GM23338 (cell line): ENCODE measurements around the gene ERF. TPM values are rescaled to one million over a fixed set of nuclear protein-coding genes. Genes with fewer than 3 reads are reported as not detected.

ENCODE experiments used
- ATAC-seq: fragments of 200-7000 bp; cut with Tn5 transposase; 3 replicates; pipeline ENCODE4 v1.9.1; 2020
- DNase-seq: peaks from one replicate; pipeline ENCODE4 v3.0.0-alpha.2; 2015; ENCODE audit warnings: low spot score
- H2AFZ ChIP-seq: fragments of 200-600 bp; sonication (generic); 2 replicates; pipeline ENCODE4 v1.8.0; 2016; ENCODE audit warnings: antibody characterized with exemption, mild to moderate bottlenecking, moderate library complexity
- H3F3A ChIP-seq: fragments of 200-600 bp; sonication (generic); replicated peaks from 2 replicates; pipeline ENCODE4 v1.8.0; 2017; ENCODE audit warnings: antibody characterized with exemption, mixed run types, low read depth
- H3K27ac ChIP-seq: fragments of 200-600 bp; sonication (generic); 2 replicates; pipeline ENCODE4 v1.6.1; 2016; ENCODE audit warnings: low read depth
- H3K27me3 ChIP-seq: fragments of 200-600 bp; sonication (generic); 2 replicates; pipeline ENCODE4 v1.8.0; 2016; ENCODE audit warnings: mild to moderate bottlenecking, mixed run types, moderate library complexity; ENCODE audit not compliant: insufficient read depth
- H3K36me3 ChIP-seq: fragments of 200-600 bp; sonication (generic); 2 replicates; pipeline ENCODE4 v1.8.0; 2016; ENCODE audit warnings: mild to moderate bottlenecking; ENCODE audit not compliant: insufficient read depth
- H3K4me1 ChIP-seq: fragments of 200-600 bp; sonication (generic); 2 replicates; pipeline ENCODE4 v1.8.0; 2016; ENCODE audit warnings: mild to moderate bottlenecking, moderate library complexity; ENCODE audit not compliant: insufficient read depth
- H3K4me2 ChIP-seq: fragments of 200-600 bp; sonication (generic); 2 replicates; pipeline ENCODE4 v1.7.1; 2017; ENCODE audit warnings: mixed run types
- H3K4me3 ChIP-seq: fragments of 200-600 bp; sonication (generic); 2 replicates; pipeline ENCODE4 v1.6.1; 2016; ENCODE audit warnings: mixed run types
- H3K79me2 ChIP-seq: fragments of 200-600 bp; sonication (generic); replicated peaks from 2 replicates; pipeline ENCODE4 v1.8.0; 2017; ENCODE audit warnings: mild to moderate bottlenecking; ENCODE audit not compliant: insufficient read depth
- H3K9me2 ChIP-seq: fragments of 200-600 bp; sonication (generic); 2 replicates; pipeline ENCODE4 v1.8.0; 2017; ENCODE audit not compliant: insufficient read depth
- H4K20me1 ChIP-seq: fragments of 200-600 bp; sonication (generic); replicated peaks from 2 replicates; pipeline ENCODE4 v1.8.0; 2017; ENCODE audit warnings: mild to moderate bottlenecking; ENCODE audit not compliant: insufficient read depth
- H3K27ac Mint-ChIP-seq: 2 replicates; pipeline ENCODE4 v1.8.0; 2020; ENCODE audit warnings: inconsistent platforms, mild to moderate bottlenecking, moderate library complexity, mixed read lengths
- H3K27me3 Mint-ChIP-seq: 3 replicates; pipeline ENCODE4 v1.8.0; 2022; ENCODE audit warnings: low read depth, mild to moderate bottlenecking, moderate library complexity, mixed read lengths, inconsistent platforms; ENCODE audit not compliant: insufficient read depth, poor library complexity
- H3K36me3 Mint-ChIP-seq: 3 replicates; pipeline ENCODE4 v1.8.0; 2021; ENCODE audit warnings: low read depth, mild to moderate bottlenecking, inconsistent platforms, moderate library complexity, mixed read lengths
- H3K4me1 Mint-ChIP-seq: 3 replicates; pipeline ENCODE4 v1.8.0; 2020; ENCODE audit warnings: mild to moderate bottlenecking, inconsistent platforms, mixed read lengths
- H3K4me3 Mint-ChIP-seq: 3 replicates; pipeline ENCODE4 v1.8.0; 2021; ENCODE audit warnings: moderate library complexity, mild to moderate bottlenecking, inconsistent platforms, mixed read lengths
- H3K9me3 Mint-ChIP-seq: 3 replicates; pipeline ENCODE4 v1.8.0; 2020; ENCODE audit warnings: moderate library complexity, mild to moderate bottlenecking, inconsistent platforms, mixed read lengths
- CREB1 ChIP-seq: fragments of 250-450 bp; sonication (Bioruptor Pico); IDR thresholded peaks from 2 replicates; pipeline ENCODE4 v1.5.0; 2020; ENCODE audit warnings: low read depth, mild to moderate bottlenecking, moderate library complexity
- ETS1 ChIP-seq: IDR thresholded peaks from 2 replicates; pipeline ENCODE4 v1.6.1; 2016; ENCODE audit warnings: antibody characterized with exemption
- EZH2 ChIP-seq: fragments of 200-600 bp; sonication (generic); IDR thresholded peaks from one replicate; pipeline ENCODE4 v1.8.0; 2017; ENCODE audit warnings: antibody characterized with exemption, mild to moderate bottlenecking, low read depth; ENCODE audit not compliant: unreplicated experiment
- EZH2phosphoT487 ChIP-seq: fragments of 200-600 bp; sonication (generic); IDR thresholded peaks from one replicate; pipeline ENCODE4 v1.8.1; 2018; ENCODE audit warnings: antibody characterized with exemption; ENCODE audit not compliant: unreplicated experiment
- JUNB ChIP-seq: IDR thresholded peaks from one replicate; pipeline ENCODE4 v1.6.1; 2016; ENCODE audit warnings: antibody characterized with exemption; ENCODE audit not compliant: unreplicated experiment
- NANOG ChIP-seq: IDR thresholded peaks from 2 replicates; pipeline ENCODE4 v1.6.1; 2016; ENCODE audit warnings: antibody characterized with exemption, borderline replicate concordance
- POLR2AphosphoS5 ChIP-seq: IDR thresholded peaks from 2 replicates; pipeline ENCODE4 v1.6.1; 2016; ENCODE audit warnings: antibody characterized with exemption, low read depth
- STAT1 ChIP-seq: IDR thresholded peaks from one replicate; pipeline ENCODE4 v1.6.1; 2016; ENCODE audit warnings: antibody characterized with exemption; ENCODE audit not compliant: unreplicated experiment
- ZNF114 ChIP-seq: fragments of 250-450 bp; sonication (Bioruptor Pico); IDR thresholded peaks from 2 replicates; pipeline ENCODE4 v1.5.0; 2020; ENCODE audit warnings: mild to moderate bottlenecking, moderate library complexity
- ZNF331 ChIP-seq: fragments of 250-450 bp; sonication (Bioruptor Pico); IDR thresholded peaks from 2 replicates; pipeline ENCODE4 v1.5.0; 2020; ENCODE audit warnings: low read depth, mild to moderate bottlenecking, moderate library complexity
- ZNF462 ChIP-seq: fragments of 250-450 bp; sonication (Bioruptor Pico); IDR thresholded peaks from 2 replicates; pipeline ENCODE4 v1.5.0; 2020; ENCODE audit warnings: mild to moderate bottlenecking, moderate library complexity
- polyA plus RNA-seq: library from polyadenylated mRNA; unstranded; fragments of >200 nt; fragmentation: Nextera tagmentation; extraction: Ambion mirVana; gene quantifications from 2 replicates; pipeline ENCODE4 v1.2.1, GENCODE V29; 2016
- total RNA-seq: library from RNA; depleted of rRNA; stranded (reverse); fragments of >200 nt; shearing (Covaris generic); gene quantifications from 2 replicates; pipeline ENCODE4 v1.2.3, GENCODE V29; 2014
- TF ChIP-seq, protein P1 (sequence below): IDR thresholded peaks from one replicate; pipeline ENCODE4 v1.6.1; 2018; ENCODE audit warnings: antibody characterized with exemption; ENCODE audit not compliant: unreplicated experiment
- TF ChIP-seq, protein P2 (sequence below), 2 experiments: fragments of 200-600 bp in 1 of 2; sonication (generic) in 1 of 2; conservative IDR thresholded peaks; 2 replicates each; pipeline versions ENCODE4 v1.5.1 to v1.6.1; 2016 to 2017; ENCODE audit warnings: antibody characterized with exemption in 2 of 2, low read depth in 2 of 2, mild to moderate bottlenecking in 2 of 2, moderate library complexity in 1 of 2

ERF gene
- total and polyA plus RNA-seq, 2 experiments from 2014 or later, result 29.4 to 49.4 TPM

- peaks cover 27% of the 10 kb centered on the region for H3K4me1 Mint-ChIP-seq
- Histone ChIP-seq H4K20me1 (no peaks in the 10 kb centered on the region), H2AFZ (no peak overlapping the region), H3K4me2 (no peak overlapping the region), H3K36me3 (no peaks in the 10 kb centered on the region), H3K79me2 (peaks cover 6% of the 10 kb centered on the region; the same call in 1 of the 2 replicates), H3K27me3 (peaks cover 8% of the 10 kb centered on the region; the same call in 1 of the 2 replicates), H3K27ac (no peak overlapping the region), H3K4me1 (peaks cover 9% of the 10 kb centered on the region; the same call in 1 of the 2 replicates), H3K4me3 (no peak overlapping the region), H3K9me2 (no peaks in the 10 kb centered on the region), H3F3A (0 out of 2 replicates have a peak, but pooled peaks cover 4% of the 10 kb centered on the region)
- H3K4me3 Mint-ChIP-seq, result peak overlapping the region; percentile 34; the same call in 1 of the 3 replicates
- peaks cover 4% of the 10 kb centered on the region for H3K27me3 Mint-ChIP-seq
- TF ChIP-seq, protein P1, sequence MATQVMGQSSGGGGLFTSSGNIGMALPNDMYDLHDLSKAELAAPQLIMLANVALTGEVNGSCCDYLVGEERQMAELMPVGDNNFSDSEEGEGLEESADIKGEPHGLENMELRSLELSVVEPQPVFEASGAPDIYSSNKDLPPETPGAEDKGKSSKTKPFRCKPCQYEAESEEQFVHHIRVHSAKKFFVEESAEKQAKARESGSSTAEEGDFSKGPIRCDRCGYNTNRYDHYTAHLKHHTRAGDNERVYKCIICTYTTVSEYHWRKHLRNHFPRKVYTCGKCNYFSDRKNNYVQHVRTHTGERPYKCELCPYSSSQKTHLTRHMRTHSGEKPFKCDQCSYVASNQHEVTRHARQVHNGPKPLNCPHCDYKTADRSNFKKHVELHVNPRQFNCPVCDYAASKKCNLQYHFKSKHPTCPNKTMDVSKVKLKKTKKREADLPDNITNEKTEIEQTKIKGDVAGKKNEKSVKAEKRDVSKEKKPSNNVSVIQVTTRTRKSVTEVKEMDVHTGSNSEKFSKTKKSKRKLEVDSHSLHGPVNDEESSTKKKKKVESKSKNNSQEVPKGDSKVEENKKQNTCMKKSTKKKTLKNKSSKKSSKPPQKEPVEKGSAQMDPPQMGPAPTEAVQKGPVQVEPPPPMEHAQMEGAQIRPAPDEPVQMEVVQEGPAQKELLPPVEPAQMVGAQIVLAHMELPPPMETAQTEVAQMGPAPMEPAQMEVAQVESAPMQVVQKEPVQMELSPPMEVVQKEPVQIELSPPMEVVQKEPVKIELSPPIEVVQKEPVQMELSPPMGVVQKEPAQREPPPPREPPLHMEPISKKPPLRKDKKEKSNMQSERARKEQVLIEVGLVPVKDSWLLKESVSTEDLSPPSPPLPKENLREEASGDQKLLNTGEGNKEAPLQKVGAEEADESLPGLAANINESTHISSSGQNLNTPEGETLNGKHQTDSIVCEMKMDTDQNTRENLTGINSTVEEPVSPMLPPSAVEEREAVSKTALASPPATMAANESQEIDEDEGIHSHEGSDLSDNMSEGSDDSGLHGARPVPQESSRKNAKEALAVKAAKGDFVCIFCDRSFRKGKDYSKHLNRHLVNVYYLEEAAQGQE, result no peak
- TF ChIP-seq NANOG (no peak), ZNF114 (CRISPR knock-in tag) (no peak), ZNF331 (CRISPR knock-in tag) (no peak), ZNF462 (no peak), EZH2 (no peak), JUNB (no peak), ETS1 (no peak), STAT1 (no peak), POLR2AphosphoS5 (no peak), CREB1 (no peak), EZH2phosphoT487 (no peak)
- TF ChIP-seq, protein P2, sequence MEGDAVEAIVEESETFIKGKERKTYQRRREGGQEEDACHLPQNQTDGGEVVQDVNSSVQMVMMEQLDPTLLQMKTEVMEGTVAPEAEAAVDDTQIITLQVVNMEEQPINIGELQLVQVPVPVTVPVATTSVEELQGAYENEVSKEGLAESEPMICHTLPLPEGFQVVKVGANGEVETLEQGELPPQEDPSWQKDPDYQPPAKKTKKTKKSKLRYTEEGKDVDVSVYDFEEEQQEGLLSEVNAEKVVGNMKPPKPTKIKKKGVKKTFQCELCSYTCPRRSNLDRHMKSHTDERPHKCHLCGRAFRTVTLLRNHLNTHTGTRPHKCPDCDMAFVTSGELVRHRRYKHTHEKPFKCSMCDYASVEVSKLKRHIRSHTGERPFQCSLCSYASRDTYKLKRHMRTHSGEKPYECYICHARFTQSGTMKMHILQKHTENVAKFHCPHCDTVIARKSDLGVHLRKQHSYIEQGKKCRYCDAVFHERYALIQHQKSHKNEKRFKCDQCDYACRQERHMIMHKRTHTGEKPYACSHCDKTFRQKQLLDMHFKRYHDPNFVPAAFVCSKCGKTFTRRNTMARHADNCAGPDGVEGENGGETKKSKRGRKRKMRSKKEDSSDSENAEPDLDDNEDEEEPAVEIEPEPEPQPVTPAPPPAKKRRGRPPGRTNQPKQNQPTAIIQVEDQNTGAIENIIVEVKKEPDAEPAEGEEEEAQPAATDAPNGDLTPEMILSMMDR (conservative IDR thresholded peaks at IDR 0.05; ENCODE audit: low read depth in 2 of 2), result no peak
- no peak overlapping the region for H3K27ac Mint-ChIP-seq
- no peak for DNase-seq
- peaks cover 13% of the 10 kb centered on the region; the same call in 2 of the 3 replicates for H3K36me3 Mint-ChIP-seq
- H3K9me3 Mint-ChIP-seq, result no peaks in the 10 kb centered on the region; the same call in 2 of the 3 replicates
- ATAC-seq, result no peak
Observed at GRCh38 chr19:42271045-42271419, 16.1 kb upstream of the ERF start.
